WTC11 (cell line): ENCODE measurements around the gene BNC2. TPM values are rescaled to one million over a fixed set of nuclear protein-coding genes. Genes with fewer than 3 reads are reported as not detected.

Experiments used
- ATAC-seq: fragments of 200-7000 bp; cut with Tn5 transposase; 2 replicates; pipeline ENCODE4 v1.10.0; 2021; ENCODE audit warnings: mild to moderate bottlenecking, moderate library complexity
- CTCF ChIA-PET: fragments of 300-600 bp; sonication (Branson Sonifier 250); formaldehyde crosslinking; loops from one replicate; lab custom pipeline; 2021; ENCODE audit warnings: antibody characterized with exemption; lab: Charles Lee
- POLR2A ChIA-PET: fragments of 350-600 bp; sonication (Branson Sonifier 250); formaldehyde crosslinking; loops from one replicate; lab custom pipeline; 2021; ENCODE audit warnings: antibody characterized with exemption; lab: Charles Lee
- DNase-seq: peaks from one replicate; pipeline ENCODE4 v3.0.0; 2021; ENCODE audit warnings: low spot score
- H3K27ac Mint-ChIP-seq: 2 replicates; pipeline ENCODE4 v1.8.0; 2021; ENCODE audit warnings: mixed read lengths
- H3K27me3 Mint-ChIP-seq: 2 replicates; pipeline ENCODE4 v1.8.0; 2021; ENCODE audit warnings: low read depth, mild to moderate bottlenecking, moderate library complexity, mixed read lengths
- H3K36me3 Mint-ChIP-seq: 2 replicates; pipeline ENCODE4 v1.8.0; 2021; ENCODE audit warnings: mixed read lengths
- H3K4me1 Mint-ChIP-seq: 2 replicates; pipeline ENCODE4 v1.8.0; 2022; ENCODE audit warnings: mixed read lengths
- H3K4me3 Mint-ChIP-seq: 2 replicates; pipeline ENCODE4 v1.8.0; 2021; ENCODE audit warnings: mild to moderate bottlenecking, moderate library complexity, mixed read lengths
- H3K9me3 Mint-ChIP-seq: 2 replicates; pipeline ENCODE4 v1.8.0; 2021; ENCODE audit warnings: mixed read lengths
- ETV6 ChIP-seq: sonication (generic); formaldehyde crosslinking; IDR thresholded peaks from 2 replicates; pipeline ENCODE4 v1.8.1; 2022; ENCODE audit warnings: mild to moderate bottlenecking, missing genetic modification reagents
- FOXP4 ChIP-seq: sonication (generic); formaldehyde crosslinking; IDR thresholded peaks from 2 replicates; pipeline ENCODE4 v1.8.0; 2022; ENCODE audit warnings: mild to moderate bottlenecking, missing genetic modification reagents
- GABPB1 ChIP-seq: sonication (generic); formaldehyde crosslinking; IDR thresholded peaks from 2 replicates; pipeline ENCODE4 v1.8.1; 2023; ENCODE audit warnings: mild to moderate bottlenecking, missing genetic modification reagents
- GRHL2 ChIP-seq: fragments of 250-450 bp; sonication (Bioruptor Pico); IDR thresholded peaks from 2 replicates; pipeline ENCODE4 v1.8.0; 2022; ENCODE audit warnings: mild to moderate bottlenecking, moderate library complexity; ENCODE audit not compliant: insufficient replicate concordance, severe bottlenecking
- HMGA2 ChIP-seq: fragments of 250-450 bp; sonication (Bioruptor Pico); IDR thresholded peaks from 2 replicates; pipeline ENCODE4 v1.4.0; 2021; ENCODE audit warnings: mild to moderate bottlenecking, moderate library complexity
- JAZF1 ChIP-seq: fragments of 250-450 bp; sonication (Bioruptor Pico); IDR thresholded peaks from 2 replicates; pipeline ENCODE4 v1.9.0; 2021; ENCODE audit warnings: moderate library complexity, mild to moderate bottlenecking, inconsistent platforms
- MXD4 ChIP-seq: fragments of 250-450 bp; sonication (Bioruptor Pico); IDR thresholded peaks from 2 replicates; pipeline ENCODE4 v1.8.0; 2021; ENCODE audit warnings: mild to moderate bottlenecking, moderate library complexity, borderline replicate concordance
- MYBL2 ChIP-seq: sonication (generic); formaldehyde crosslinking; IDR thresholded peaks from 2 replicates; pipeline ENCODE4 v1.8.1; 2023; ENCODE audit warnings: mild to moderate bottlenecking, moderate library complexity, missing genetic modification reagents
- NR2C2 ChIP-seq: sonication (generic); formaldehyde crosslinking; IDR thresholded peaks from 2 replicates; pipeline ENCODE4 v1.8.0; 2022; ENCODE audit warnings: mild to moderate bottlenecking, missing genetic modification reagents
- PREB ChIP-seq: sonication (generic); formaldehyde crosslinking; IDR thresholded peaks from 2 replicates; pipeline ENCODE4 v1.8.1; 2022; ENCODE audit warnings: mild to moderate bottlenecking, missing genetic modification reagents, moderate library complexity, borderline replicate concordance
- STAT6 ChIP-seq: sonication (generic); formaldehyde crosslinking; conservative IDR thresholded peaks from 2 replicates; pipeline ENCODE4 v1.8.1; 2023; ENCODE audit warnings: mild to moderate bottlenecking, low read depth, missing genetic modification reagents, moderate library complexity
- TP53 ChIP-seq: sonication (generic); formaldehyde crosslinking; IDR thresholded peaks from 2 replicates; pipeline ENCODE4 v1.8.1; 2023; ENCODE audit warnings: mild to moderate bottlenecking, missing genetic modification reagents
- USF1 ChIP-seq: sonication (generic); formaldehyde crosslinking; IDR thresholded peaks from 2 replicates; pipeline ENCODE4 v1.8.0; 2022; ENCODE audit warnings: mild to moderate bottlenecking, missing genetic modification reagents
- ZNF138 ChIP-seq: sonication (generic); formaldehyde crosslinking; conservative IDR thresholded peaks from 2 replicates; pipeline ENCODE4 v1.8.1; 2022; ENCODE audit warnings: mild to moderate bottlenecking, moderate library complexity, missing genetic modification reagents
- ZNF416 ChIP-seq: fragments of 250-450 bp; sonication (Bioruptor Pico); IDR thresholded peaks from 2 replicates; pipeline ENCODE4 v1.9.0; 2021; ENCODE audit warnings: mild to moderate bottlenecking, inconsistent platforms
- ZNF423 ChIP-seq: fragments of 250-450 bp; sonication (Bioruptor Pico); IDR thresholded peaks from 2 replicates; pipeline ENCODE4 v2.1.2; 2022; ENCODE audit warnings: mild to moderate bottlenecking, moderate library complexity
- total RNA-seq: library from RNA; stranded (reverse); gene quantifications from 3 replicates; pipeline ENCODE4 v1.2.3, GENCODE V29; 2021
- TF ChIP-seq, protein P1 (sequence below): sonication (generic); formaldehyde crosslinking; IDR thresholded peaks from 2 replicates; pipeline ENCODE4 v1.8.0; 2022; ENCODE audit warnings: mild to moderate bottlenecking, missing genetic modification reagents
- TF ChIP-seq, protein P2 (sequence below): sonication (generic); formaldehyde crosslinking; IDR thresholded peaks from 2 replicates; pipeline ENCODE4 v1.8.1; 2022; ENCODE audit warnings: low read depth, mild to moderate bottlenecking, moderate library complexity, missing genetic modification reagents, borderline replicate concordance
- TF ChIP-seq, protein P3 (sequence below): fragments of 250-450 bp; sonication (Bioruptor Pico); IDR thresholded peaks from 2 replicates; pipeline ENCODE4 v1.9.0; 2021; ENCODE audit warnings: mild to moderate bottlenecking, borderline replicate concordance
- TF ChIP-seq, protein P4 (sequence below): sonication (generic); formaldehyde crosslinking; IDR thresholded peaks from 2 replicates; pipeline ENCODE4 v1.8.1; 2023; ENCODE audit warnings: mild to moderate bottlenecking, moderate library complexity, missing genetic modification reagents

Gene BNC2
- total RNA-seq, 1 experiment from 2014 or later = 33.3 TPM

DNA sequence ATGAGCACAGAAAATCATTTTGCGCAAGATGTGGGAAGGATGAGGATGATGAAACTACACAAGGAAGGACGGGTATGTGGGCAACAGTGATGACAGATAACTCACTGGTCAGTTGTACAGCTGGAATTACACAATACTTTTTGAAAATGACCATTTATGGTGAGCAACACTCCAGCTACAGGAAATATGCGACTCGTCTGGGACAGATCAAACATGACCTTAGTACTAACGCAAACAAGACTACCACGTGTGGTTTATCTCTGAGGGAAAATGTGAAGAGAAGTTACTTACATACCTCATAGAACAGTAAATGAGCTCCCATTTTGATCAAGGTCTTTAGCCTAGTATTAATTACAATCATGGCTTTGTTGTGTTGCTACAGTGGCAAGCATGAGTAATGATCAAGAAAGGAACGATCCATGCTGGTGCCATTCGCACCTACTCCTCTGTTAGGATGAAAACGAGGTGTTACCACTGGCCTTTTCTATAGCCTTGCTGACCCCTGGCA lies 456.9 kb downstream of the BNC2 start:
- no peak overlapping the region; the same call in 1 of the 2 replicates for H3K27ac Mint-ChIP-seq
- H3K9me3 Mint-ChIP-seq = peaks cover 14% of the 10 kb centered on the region
- no peaks in the 10 kb centered on the region for H3K27me3 Mint-ChIP-seq
- peaks cover 34% of the 10 kb centered on the region for H3K4me1 Mint-ChIP-seq
- no peak overlapping the region for H3K4me3 Mint-ChIP-seq
- TF ChIP-seq MXD4 (CRISPR knock-in tag) (no peak), JAZF1 (CRISPR knock-in tag) (no peak), GABPB1 (CRISPR knock-in tag) (peak; percentile 97), HMGA2 (CRISPR knock-in tag) (no peak)
- TF ChIP-seq, protein P1, sequence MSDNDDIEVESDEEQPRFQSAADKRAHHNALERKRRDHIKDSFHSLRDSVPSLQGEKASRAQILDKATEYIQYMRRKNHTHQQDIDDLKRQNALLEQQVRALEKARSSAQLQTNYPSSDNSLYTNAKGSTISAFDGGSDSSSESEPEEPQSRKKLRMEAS (CRISPR knock-in tag) = no peak
- TF ChIP-seq, all 79 proteins: peak for 1
- ATAC-seq (no peak), DNase-seq (no peak)
- POLR2A ChIA-PET = no interaction called here
- CTCF ChIA-PET = no interaction called here
- H3K36me3 Mint-ChIP-seq = peaks cover 16% of the 10 kb centered on the region

GRCh38 chr9:16412740-16413139 lies 457.7 kb downstream of the BNC2 start:
- H3K9me3 Mint-ChIP-seq = peaks cover 7% of the 10 kb centered on the region
- peaks cover 34% of the 10 kb centered on the region for H3K4me1 Mint-ChIP-seq
- no peak overlapping the region for H3K4me3 Mint-ChIP-seq
- H3K27ac Mint-ChIP-seq = no peak overlapping the region
- POLR2A ChIA-PET = no interaction called here
- DNase-seq = no peak
- no peak for ATAC-seq
- no peaks in the 10 kb centered on the region for H3K27me3 Mint-ChIP-seq
- peaks cover 8% of the 10 kb centered on the region for H3K36me3 Mint-ChIP-seq
- CTCF ChIA-PET = no interaction called here
- TF ChIP-seq ZNF416 (CRISPR knock-in tag) = no peak
- TF ChIP-seq, protein P2, sequence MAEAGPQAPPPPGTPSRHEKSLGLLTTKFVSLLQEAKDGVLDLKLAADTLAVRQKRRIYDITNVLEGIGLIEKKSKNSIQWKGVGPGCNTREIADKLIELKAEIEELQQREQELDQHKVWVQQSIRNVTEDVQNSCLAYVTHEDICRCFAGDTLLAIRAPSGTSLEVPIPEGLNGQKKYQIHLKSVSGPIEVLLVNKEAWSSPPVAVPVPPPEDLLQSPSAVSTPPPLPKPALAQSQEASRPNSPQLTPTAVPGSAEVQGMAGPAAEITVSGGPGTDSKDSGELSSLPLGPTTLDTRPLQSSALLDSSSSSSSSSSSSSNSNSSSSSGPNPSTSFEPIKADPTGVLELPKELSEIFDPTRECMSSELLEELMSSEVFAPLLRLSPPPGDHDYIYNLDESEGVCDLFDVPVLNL (CRISPR knock-in tag) = no peak
- TF ChIP-seq GRHL2 (CRISPR knock-in tag) = no peak
- TF ChIP-seq, protein P3, sequence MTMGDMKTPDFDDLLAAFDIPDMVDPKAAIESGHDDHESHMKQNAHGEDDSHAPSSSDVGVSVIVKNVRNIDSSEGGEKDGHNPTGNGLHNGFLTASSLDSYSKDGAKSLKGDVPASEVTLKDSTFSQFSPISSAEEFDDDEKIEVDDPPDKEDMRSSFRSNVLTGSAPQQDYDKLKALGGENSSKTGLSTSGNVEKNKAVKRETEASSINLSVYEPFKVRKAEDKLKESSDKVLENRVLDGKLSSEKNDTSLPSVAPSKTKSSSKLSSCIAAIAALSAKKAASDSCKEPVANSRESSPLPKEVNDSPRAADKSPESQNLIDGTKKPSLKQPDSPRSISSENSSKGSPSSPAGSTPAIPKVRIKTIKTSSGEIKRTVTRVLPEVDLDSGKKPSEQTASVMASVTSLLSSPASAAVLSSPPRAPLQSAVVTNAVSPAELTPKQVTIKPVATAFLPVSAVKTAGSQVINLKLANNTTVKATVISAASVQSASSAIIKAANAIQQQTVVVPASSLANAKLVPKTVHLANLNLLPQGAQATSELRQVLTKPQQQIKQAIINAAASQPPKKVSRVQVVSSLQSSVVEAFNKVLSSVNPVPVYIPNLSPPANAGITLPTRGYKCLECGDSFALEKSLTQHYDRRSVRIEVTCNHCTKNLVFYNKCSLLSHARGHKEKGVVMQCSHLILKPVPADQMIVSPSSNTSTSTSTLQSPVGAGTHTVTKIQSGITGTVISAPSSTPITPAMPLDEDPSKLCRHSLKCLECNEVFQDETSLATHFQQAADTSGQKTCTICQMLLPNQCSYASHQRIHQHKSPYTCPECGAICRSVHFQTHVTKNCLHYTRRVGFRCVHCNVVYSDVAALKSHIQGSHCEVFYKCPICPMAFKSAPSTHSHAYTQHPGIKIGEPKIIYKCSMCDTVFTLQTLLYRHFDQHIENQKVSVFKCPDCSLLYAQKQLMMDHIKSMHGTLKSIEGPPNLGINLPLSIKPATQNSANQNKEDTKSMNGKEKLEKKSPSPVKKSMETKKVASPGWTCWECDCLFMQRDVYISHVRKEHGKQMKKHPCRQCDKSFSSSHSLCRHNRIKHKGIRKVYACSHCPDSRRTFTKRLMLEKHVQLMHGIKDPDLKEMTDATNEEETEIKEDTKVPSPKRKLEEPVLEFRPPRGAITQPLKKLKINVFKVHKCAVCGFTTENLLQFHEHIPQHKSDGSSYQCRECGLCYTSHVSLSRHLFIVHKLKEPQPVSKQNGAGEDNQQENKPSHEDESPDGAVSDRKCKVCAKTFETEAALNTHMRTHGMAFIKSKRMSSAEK (CRISPR knock-in tag) = no peak
- TF ChIP-seq ZNF138 (CRISPR knock-in tag) = no peak
- TF ChIP-seq TP53 (CRISPR knock-in tag) = no peak
- TF ChIP-seq FOXP4 (CRISPR knock-in tag) = no peak
- TF ChIP-seq PREB = no peak
- TF ChIP-seq MYBL2 = no peak
- no peak for TF ChIP-seq STAT6
- TF ChIP-seq ETV6 (CRISPR knock-in tag) = no peak
- TF ChIP-seq, protein P4, sequence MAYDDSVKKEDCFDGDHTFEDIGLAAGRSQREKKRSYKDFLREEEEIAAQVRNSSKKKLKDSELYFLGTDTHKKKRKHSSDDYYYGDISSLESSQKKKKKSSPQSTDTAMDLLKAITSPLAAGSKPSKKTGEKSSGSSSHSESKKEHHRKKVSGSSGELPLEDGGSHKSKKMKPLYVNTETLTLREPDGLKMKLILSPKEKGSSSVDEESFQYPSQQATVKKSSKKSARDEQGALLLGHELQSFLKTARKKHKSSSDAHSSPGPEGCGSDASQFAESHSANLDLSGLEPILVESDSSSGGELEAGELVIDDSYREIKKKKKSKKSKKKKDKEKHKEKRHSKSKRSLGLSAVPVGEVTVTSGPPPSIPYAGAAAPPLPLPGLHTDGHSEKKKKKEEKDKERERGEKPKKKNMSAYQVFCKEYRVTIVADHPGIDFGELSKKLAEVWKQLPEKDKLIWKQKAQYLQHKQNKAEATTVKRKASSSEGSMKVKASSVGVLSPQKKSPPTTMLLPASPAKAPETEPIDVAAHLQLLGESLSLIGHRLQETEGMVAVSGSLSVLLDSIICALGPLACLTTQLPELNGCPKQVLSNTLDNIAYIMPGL (CRISPR knock-in tag) = no peak
- TF ChIP-seq JAZF1 (CRISPR knock-in tag) = no peak
- TF ChIP-seq ZNF423 (CRISPR knock-in tag) = no peak
- no peak for TF ChIP-seq USF1
- TF ChIP-seq NR2C2 (CRISPR knock-in tag) = no peak
